Neural progenitor cell (in vitro differentiated cells): Measurements from ENCODE around the gene NAT14. TPM values are rescaled to one million over a fixed set of nuclear protein-coding genes. Genes with fewer than 3 reads are reported as not detected.

Experiments
- DNase-seq: peaks from one replicate; pipeline ENCODE4 v3.0.0-alpha.2; 2016; ENCODE audit warnings: low spot score
- H2AFZ ChIP-seq: fragments of 200-600 bp; sonication (generic); replicated peaks from 2 replicates; pipeline ENCODE4 v1.6.1; 2016; ENCODE audit warnings: antibody characterized with exemption
- H3F3A ChIP-seq: fragments of 200-600 bp; sonication (generic); 2 replicates; pipeline ENCODE4 v1.6.1; 2016; ENCODE audit warnings: antibody characterized with exemption, low read depth
- H3K27ac ChIP-seq: fragments of 200-600 bp; sonication (generic); 2 replicates; pipeline ENCODE4 v1.5.1; 2016; ENCODE audit warnings: mild to moderate bottlenecking
- H3K27me3 ChIP-seq: fragments of 200-600 bp; sonication (generic); 2 replicates; pipeline ENCODE4 v1.6.1; 2016; ENCODE audit warnings: mild to moderate bottlenecking, moderate library complexity
- H3K36me3 ChIP-seq: fragments of 200-600 bp; sonication (generic); 2 replicates; pipeline ENCODE4 v1.5.1; 2016
- H3K4me1 ChIP-seq: fragments of 200-600 bp; sonication (generic); 2 replicates; pipeline ENCODE4 v1.6.1; 2016; ENCODE audit warnings: mixed run types
- H3K4me2 ChIP-seq: fragments of 200-600 bp; sonication (generic); 2 replicates; pipeline ENCODE4 v1.6.1; 2016
- H3K4me3 ChIP-seq: fragments of 200-600 bp; sonication (generic); 2 replicates; pipeline ENCODE4 v1.5.1; 2016
- H3K79me2 ChIP-seq: fragments of 200-600 bp; sonication (generic); 2 replicates; pipeline ENCODE4 v1.6.1; 2016; ENCODE audit warnings: low read depth
- H3K9ac ChIP-seq: fragments of 200-600 bp; sonication (generic); 2 replicates; pipeline ENCODE4 v1.6.1; 2016
- H3K9me3 ChIP-seq: fragments of 200-600 bp; sonication (generic); 2 replicates; pipeline ENCODE4 v1.5.1; 2016; ENCODE audit warnings: low read depth
- H4K20me1 ChIP-seq: fragments of 200-600 bp; sonication (generic); 2 replicates; pipeline ENCODE4 v1.6.1; 2016; ENCODE audit warnings: low read depth
- H3K27ac Mint-ChIP-seq: 3 replicates; pipeline ENCODE4 v1.8.0; 2021; ENCODE audit warnings: mixed read lengths
- H3K27me3 Mint-ChIP-seq: 2 replicates; pipeline ENCODE4 v1.8.0; 2022; ENCODE audit warnings: low read depth, mild to moderate bottlenecking, inconsistent platforms, moderate library complexity, mixed read lengths; ENCODE audit not compliant: insufficient read depth
- H3K36me3 Mint-ChIP-seq: 3 replicates; pipeline ENCODE4 v1.8.0; 2021; ENCODE audit warnings: mixed read lengths
- H3K4me1 Mint-ChIP-seq: 3 replicates; pipeline ENCODE4 v1.8.0; 2021; ENCODE audit warnings: mixed read lengths
- H3K4me3 Mint-ChIP-seq: 3 replicates; pipeline ENCODE4 v1.8.0; 2021; ENCODE audit warnings: mild to moderate bottlenecking, moderate library complexity, mixed read lengths
- H3K9me3 Mint-ChIP-seq: 3 replicates; pipeline ENCODE4 v1.8.0; 2020; ENCODE audit warnings: mixed read lengths
- EZH2 ChIP-seq: fragments of 200-600 bp; sonication (generic); IDR thresholded peaks from 2 replicates; pipeline ENCODE4 v1.6.1; 2017; ENCODE audit warnings: antibody characterized with exemption, mild to moderate bottlenecking, moderate library complexity
- EZH2phosphoT487 ChIP-seq: fragments of 200-600 bp; sonication (generic); IDR thresholded peaks from 2 replicates; pipeline ENCODE4 v1.6.1; 2017; ENCODE audit warnings: antibody characterized with exemption
- total RNA-seq: library from RNA; depleted of rRNA; stranded (reverse); fragments of >200 nt; gene quantifications from 2 replicates; pipeline ENCODE4 v1.2.3, GENCODE V29; 2015; ENCODE audit warnings: low replicate concordance
- TF ChIP-seq, protein P1 (sequence below): fragments of 200-600 bp; sonication (generic); IDR thresholded peaks from 2 replicates; pipeline ENCODE4 v1.5.1; 2017; ENCODE audit warnings: antibody characterized with exemption, mild to moderate bottlenecking

The NAT14 gene
- total RNA-seq, 1 donor from 2014 or later: 16.2 TPM

DNA sequence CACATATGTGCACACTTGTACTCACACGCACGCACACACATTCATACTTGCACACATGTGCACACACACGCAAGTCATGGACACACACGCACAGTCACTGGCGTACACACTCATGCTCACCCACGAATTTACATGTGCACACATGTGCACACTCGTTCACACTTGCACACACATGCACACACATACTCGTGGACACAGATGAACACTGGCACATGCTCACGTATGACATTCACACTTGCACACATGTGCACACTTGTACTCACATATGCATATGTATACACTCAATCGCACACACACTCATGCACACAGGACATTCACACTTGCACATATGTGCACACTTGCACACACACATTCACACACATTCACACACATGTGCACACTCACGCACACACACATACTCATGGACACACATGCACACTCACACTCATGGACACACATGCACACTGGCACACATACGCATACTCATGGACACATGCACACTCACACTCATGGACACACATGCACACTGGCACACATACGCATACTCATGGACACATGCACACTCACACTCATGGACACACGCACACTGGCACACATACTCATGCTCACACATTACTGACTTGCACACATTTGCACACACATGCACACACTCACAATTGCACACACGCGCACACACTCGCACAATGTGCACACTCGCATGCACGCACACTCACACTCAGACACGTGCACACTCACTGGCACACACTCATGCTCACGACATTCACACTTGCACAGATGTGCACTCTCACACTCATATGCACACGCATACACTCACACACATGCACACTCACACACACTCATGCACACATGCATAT is 42.4 kb downstream of the NAT14 start:
- Histone ChIP-seq H2AFZ (no peak overlapping the region), H4K20me1 (no peaks in the 10 kb centered on the region), H3K4me2 (no peak overlapping the region)

DNA sequence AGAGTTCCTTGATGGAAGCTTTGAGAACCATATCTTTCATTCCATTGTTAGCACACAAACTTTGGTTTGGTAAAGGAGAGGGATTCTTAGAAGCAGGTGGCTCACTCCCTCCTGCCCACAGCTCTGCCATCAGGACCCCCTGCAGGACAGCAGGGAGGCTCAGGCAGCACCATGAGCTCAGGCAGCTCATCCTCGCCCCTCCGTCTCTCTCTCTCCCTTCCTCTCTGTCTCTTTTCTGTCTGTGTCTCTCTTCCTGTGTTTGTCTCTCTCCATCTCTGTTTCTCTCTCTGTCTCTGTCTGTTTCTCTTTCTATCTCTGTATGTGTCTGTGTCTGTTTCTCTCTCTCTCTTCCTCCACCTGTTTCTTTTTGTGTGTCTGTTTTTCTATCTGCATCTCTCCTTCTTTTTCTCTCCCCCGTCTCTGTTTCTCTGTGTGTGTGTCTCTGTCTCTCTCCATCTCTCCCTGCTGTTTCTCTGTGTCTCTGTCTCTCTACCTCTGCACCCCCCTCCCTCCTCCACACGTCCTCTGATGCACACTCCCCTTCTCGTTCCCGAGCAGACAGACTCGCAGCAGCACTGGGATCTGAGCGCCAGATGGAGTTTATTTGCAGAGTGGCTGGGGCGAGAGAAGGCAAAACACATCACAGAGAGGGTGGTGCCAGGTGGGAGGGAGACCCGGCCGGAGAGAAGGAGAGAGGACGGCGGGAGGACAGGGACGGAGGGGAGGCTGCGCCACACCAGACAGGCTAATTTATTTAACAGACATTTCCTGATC is 43.2 kb downstream of the NAT14 start:
- Mint-ChIP-seq H3K36me3 (no peaks in the 10 kb centered on the region), H3K4me3 (no peak overlapping the region), H3K4me1 (peaks cover 9% of the 10 kb centered on the region), H3K9me3 (no peaks in the 10 kb centered on the region), H3K27me3 (peaks cover 7% of the 10 kb centered on the region), H3K27ac (no peak overlapping the region)
- Histone ChIP-seq H3K36me3 (no peaks in the 10 kb centered on the region), H3K79me2 (no peaks in the 10 kb centered on the region), H3K4me1 (peaks cover 17% of the 10 kb centered on the region), H3K4me2 (peak overlapping the region; percentile 24), H2AFZ (no peak overlapping the region), H3K4me3 (no peak overlapping the region), H3K9me3 (no peaks in the 10 kb centered on the region), H4K20me1 (no peaks in the 10 kb centered on the region), H3K27me3 (no peaks in the 10 kb centered on the region), H3F3A (peaks cover 29% of the 10 kb centered on the region), H3K27ac (no peak overlapping the region), H3K9ac (no peak overlapping the region)
- no peak for DNase-seq
- no peak for TF ChIP-seq EZH2phosphoT487
- TF ChIP-seq, protein P1, sequence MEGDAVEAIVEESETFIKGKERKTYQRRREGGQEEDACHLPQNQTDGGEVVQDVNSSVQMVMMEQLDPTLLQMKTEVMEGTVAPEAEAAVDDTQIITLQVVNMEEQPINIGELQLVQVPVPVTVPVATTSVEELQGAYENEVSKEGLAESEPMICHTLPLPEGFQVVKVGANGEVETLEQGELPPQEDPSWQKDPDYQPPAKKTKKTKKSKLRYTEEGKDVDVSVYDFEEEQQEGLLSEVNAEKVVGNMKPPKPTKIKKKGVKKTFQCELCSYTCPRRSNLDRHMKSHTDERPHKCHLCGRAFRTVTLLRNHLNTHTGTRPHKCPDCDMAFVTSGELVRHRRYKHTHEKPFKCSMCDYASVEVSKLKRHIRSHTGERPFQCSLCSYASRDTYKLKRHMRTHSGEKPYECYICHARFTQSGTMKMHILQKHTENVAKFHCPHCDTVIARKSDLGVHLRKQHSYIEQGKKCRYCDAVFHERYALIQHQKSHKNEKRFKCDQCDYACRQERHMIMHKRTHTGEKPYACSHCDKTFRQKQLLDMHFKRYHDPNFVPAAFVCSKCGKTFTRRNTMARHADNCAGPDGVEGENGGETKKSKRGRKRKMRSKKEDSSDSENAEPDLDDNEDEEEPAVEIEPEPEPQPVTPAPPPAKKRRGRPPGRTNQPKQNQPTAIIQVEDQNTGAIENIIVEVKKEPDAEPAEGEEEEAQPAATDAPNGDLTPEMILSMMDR: no peak
- TF ChIP-seq EZH2: no peak

More for the DNA sequence above, 42.4 kb downstream of the NAT14 start:
- no peaks in the 10 kb centered on the region for H3K36me3 Mint-ChIP-seq
- Histone ChIP-seq H3K27me3 (no peaks in the 10 kb centered on the region), H3K4me3 (no peak overlapping the region), H3K9ac (no peak overlapping the region), H3K36me3 (no peaks in the 10 kb centered on the region), H3K4me1 (peaks cover 17% of the 10 kb centered on the region), H3K9me3 (no peaks in the 10 kb centered on the region), H3K79me2 (no peaks in the 10 kb centered on the region), H3F3A (peaks cover 29% of the 10 kb centered on the region), H3K27ac (no peak overlapping the region)
- peaks cover 7% of the 10 kb centered on the region for H3K27me3 Mint-ChIP-seq
- no peak for DNase-seq
- H3K27ac Mint-ChIP-seq: no peak overlapping the region
- peaks cover 9% of the 10 kb centered on the region for H3K4me1 Mint-ChIP-seq
- H3K4me3 Mint-ChIP-seq: no peak overlapping the region
- TF ChIP-seq EZH2 (no peak), EZH2phosphoT487 (no peak)
- TF ChIP-seq, protein P1: no peak
- no peaks in the 10 kb centered on the region for H3K9me3 Mint-ChIP-seq

DNA sequence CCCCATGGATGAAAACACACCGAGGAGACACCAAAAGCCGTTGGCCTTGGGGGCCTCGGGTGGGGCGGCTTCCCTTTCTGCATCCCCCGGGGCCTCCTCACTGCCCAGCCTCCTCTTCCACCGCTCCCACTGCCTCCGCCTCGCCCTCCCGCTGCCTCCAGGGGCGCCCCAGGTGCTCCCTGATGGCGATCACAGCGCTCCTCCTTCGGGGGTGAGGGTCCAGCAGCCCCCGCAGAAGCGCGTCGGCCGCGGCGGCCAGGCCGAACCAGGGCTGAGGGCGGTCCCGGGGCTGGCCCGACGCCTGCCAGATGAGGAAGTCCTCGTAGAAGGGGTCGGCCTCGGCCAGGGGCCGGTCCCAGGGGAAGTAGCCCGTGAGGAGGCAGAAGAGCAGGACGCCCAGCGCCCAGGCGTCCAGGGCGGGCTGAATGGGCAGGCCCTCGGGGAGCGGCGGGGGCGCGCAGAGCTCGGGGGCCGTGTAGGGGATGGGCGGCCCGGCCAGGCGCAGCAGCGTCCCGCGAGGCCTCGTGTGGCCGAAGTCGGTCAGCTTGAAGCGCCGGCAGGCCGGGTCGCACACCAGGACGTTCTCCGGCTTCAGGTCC is 44.7 kb downstream of the NAT14 start:
- DNase-seq: no peak
- Mint-ChIP-seq H3K36me3 (no peaks in the 10 kb centered on the region), H3K4me1 (peaks cover 9% of the 10 kb centered on the region), H3K27me3 (peaks cover 7% of the 10 kb centered on the region), H3K27ac (no peak overlapping the region), H3K4me3 (no peak overlapping the region), H3K9me3 (no peaks in the 10 kb centered on the region)
- Histone ChIP-seq H3K9ac (no peak overlapping the region), H3K27ac (no peak overlapping the region), H3K4me1 (peaks cover 17% of the 10 kb centered on the region), H2AFZ (no peak overlapping the region), H4K20me1 (no peaks in the 10 kb centered on the region), H3K36me3 (no peaks in the 10 kb centered on the region), H3K27me3 (no peaks in the 10 kb centered on the region), H3K79me2 (no peaks in the 10 kb centered on the region), H3K9me3 (no peaks in the 10 kb centered on the region), H3K4me2 (no peak overlapping the region), H3F3A (peaks cover 29% of the 10 kb centered on the region), H3K4me3 (no peak overlapping the region)
- TF ChIP-seq EZH2phosphoT487 (no peak), EZH2 (no peak)
- TF ChIP-seq, protein P1: no peak
